HepG2 (cell line): ENCODE data around the gene CTDSP2. TPM values are rescaled to one million over a fixed set of nuclear protein-coding genes. Genes with fewer than 3 reads are reported as not detected.

Experiments used
- ATM ChIP-seq: fragments of 450-650 bp; IDR thresholded peaks from 2 replicates; pipeline ENCODE4 v1.7.1; 2017; ENCODE audit warnings: mild to moderate bottlenecking, borderline replicate concordance
- IKZF1 ChIP-seq: fragments of 450-650 bp; IDR thresholded peaks from 2 replicates; pipeline ENCODE4 v1.7.1; 2016
- KDM5A ChIP-seq: fragments of 200-600 bp; sonication (generic); IDR thresholded peaks from 2 replicates; pipeline ENCODE4 v1.7.0; 2018; ENCODE audit warnings: antibody characterized with exemption, mild to moderate bottlenecking, low read length, borderline replicate concordance
- LCORL ChIP-seq, 2 experiments: fragments of 450-650 bp in 1 of 2; sonication (generic) in 1 of 2; formaldehyde crosslinking in 1 of 2; IDR thresholded peaks; 2 replicates each; pipeline versions ENCODE4 v1.5.0 to v1.6.1; 2017 to 2020; ENCODE audit warnings: antibody characterized with exemption in 1 of 2, missing genetic modification reagents in 1 of 2
- RBM39 ChIP-seq: fragments of 200-400 bp; formaldehyde crosslinking; IDR thresholded peaks from one replicate; pipeline ENCODE4 v1.6.1; 2018; ENCODE audit warnings: antibody characterized with exemption, mild to moderate bottlenecking, low read depth, low read length; ENCODE audit not compliant: poor library complexity, severe bottlenecking
- RORA ChIP-seq: sonication (generic); formaldehyde crosslinking; IDR thresholded peaks from 2 replicates; pipeline ENCODE4 v1.5.0; 2020; ENCODE audit warnings: mild to moderate bottlenecking, missing genetic modification reagents, moderate library complexity
- ZNF326 ChIP-seq: sonication (generic); formaldehyde crosslinking; IDR thresholded peaks from 2 replicates; pipeline ENCODE4 v1.4.0; 2020; ENCODE audit warnings: missing genetic modification reagents, borderline replicate concordance
- ZNF558 ChIP-seq: sonication (generic); formaldehyde crosslinking; IDR thresholded peaks from 2 replicates; pipeline ENCODE4 v1.9.0; 2022; ENCODE audit warnings: mild to moderate bottlenecking, missing genetic modification reagents, borderline replicate concordance
- ZSCAN29 ChIP-seq: sonication (generic); formaldehyde crosslinking; conservative IDR thresholded peaks from 2 replicates; pipeline ENCODE4 v1.4.0; 2020; ENCODE audit warnings: mild to moderate bottlenecking, missing genetic modification reagents
- polyA plus RNA-seq, 8 experiments: library from polyadenylated mRNA; depleted of rRNA in 3 of 8; stranded (reverse) in 7 of 8; unstranded in 1 of 8; fragments of >200 nt; fragmentation: Illumina TruSeq in 4 of 8; extraction: Trizol in 4 of 8; gene quantifications; 2 replicates each; pipeline versions ENCODE4 v1.2.1 to v1.2.3, GENCODE V29; 2011 to 2016; ENCODE audit warnings: low read depth in 4 of 8, missing spikeins in 1 of 8, mixed read lengths in 1 of 8; ENCODE audit not compliant: insufficient read depth in 1 of 8
- total RNA-seq, 5 experiments: library from RNA; depleted of rRNA; stranded (reverse); fragments of >200 nt; fragmentation: Illumina TruSeq; extraction: Trizol; gene quantifications; 2 replicates each; pipeline ENCODE4 v1.2.3, GENCODE V29; 2016; ENCODE audit warnings: low read depth in 1 of 5
- TF ChIP-seq, protein P1 (sequence below): sonication (generic); formaldehyde crosslinking; IDR thresholded peaks from 2 replicates; pipeline ENCODE4 v1.5.0; 2020; ENCODE audit warnings: mild to moderate bottlenecking, missing genetic modification reagents
- TF ChIP-seq, protein P2 (sequence below): sonication (generic); formaldehyde crosslinking; conservative IDR thresholded peaks from 2 replicates; pipeline ENCODE4 v1.4.0; 2020; ENCODE audit warnings: missing genetic modification reagents
- TF ChIP-seq, protein P3 (sequence below): sonication (generic); formaldehyde crosslinking; IDR thresholded peaks from 2 replicates; pipeline ENCODE4 v1.5.1; 2020; ENCODE audit warnings: missing genetic modification reagents, mild to moderate bottlenecking, borderline replicate concordance
- TF ChIP-seq, protein P4 (sequence below): sonication (generic); formaldehyde crosslinking; IDR thresholded peaks from 2 replicates; pipeline ENCODE4 v1.9.0; 2021; ENCODE audit warnings: missing genetic modification reagents, borderline replicate concordance
- TF ChIP-seq, protein P5 (sequence below): sonication (generic); formaldehyde crosslinking; IDR thresholded peaks from 2 replicates; pipeline ENCODE4 v1.4.0; 2020; ENCODE audit warnings: missing genetic modification reagents, borderline replicate concordance

CTDSP2 gene
- total and polyA plus RNA-seq, 2 of the 13 experiments (the other 11 are each of a cell fraction or from before 2014, with no cell fraction given): 38.1 to 82.5 TPM

DNA sequence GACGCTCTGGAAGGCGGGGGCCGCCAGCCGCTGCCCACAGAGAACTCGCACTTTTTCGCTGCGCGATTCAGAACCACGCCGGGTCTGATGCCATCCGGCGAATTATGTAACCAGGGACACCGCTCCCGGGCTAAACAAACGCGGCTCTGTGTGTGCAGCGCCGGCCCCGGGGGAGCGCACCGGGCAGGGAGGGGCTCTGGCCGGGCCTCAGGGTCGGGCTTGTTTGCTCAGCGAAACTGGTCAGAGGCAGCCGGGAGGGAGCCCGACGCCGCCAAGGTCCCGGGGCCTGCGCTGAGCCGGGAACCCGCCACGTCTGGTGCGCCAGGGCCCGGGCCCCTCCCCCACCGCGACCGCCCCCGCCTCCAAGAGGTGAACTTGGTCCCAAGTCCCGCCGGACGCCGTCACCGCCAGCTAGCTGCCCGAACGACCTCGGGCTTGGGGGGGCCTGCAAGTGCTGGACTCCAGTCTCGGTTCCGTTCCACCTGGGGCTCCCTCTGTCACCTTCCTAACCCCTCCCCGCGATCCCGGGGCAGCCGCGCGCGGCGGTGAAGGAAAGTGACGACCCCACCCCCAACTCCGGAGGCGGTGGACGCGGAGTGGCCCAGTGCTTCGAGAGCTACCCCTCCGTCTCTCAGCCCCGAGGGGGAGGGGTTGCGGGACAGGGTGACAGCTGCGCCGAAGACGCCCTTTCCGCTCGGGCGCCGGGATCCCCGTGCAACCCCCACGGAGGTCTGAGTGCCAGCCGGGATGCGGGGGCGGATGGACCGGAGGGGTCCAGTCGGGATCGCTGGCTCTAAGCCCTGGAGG lies 848 bp downstream of the CTDSP2 start (continued):
- TF ChIP-seq, protein P1, sequence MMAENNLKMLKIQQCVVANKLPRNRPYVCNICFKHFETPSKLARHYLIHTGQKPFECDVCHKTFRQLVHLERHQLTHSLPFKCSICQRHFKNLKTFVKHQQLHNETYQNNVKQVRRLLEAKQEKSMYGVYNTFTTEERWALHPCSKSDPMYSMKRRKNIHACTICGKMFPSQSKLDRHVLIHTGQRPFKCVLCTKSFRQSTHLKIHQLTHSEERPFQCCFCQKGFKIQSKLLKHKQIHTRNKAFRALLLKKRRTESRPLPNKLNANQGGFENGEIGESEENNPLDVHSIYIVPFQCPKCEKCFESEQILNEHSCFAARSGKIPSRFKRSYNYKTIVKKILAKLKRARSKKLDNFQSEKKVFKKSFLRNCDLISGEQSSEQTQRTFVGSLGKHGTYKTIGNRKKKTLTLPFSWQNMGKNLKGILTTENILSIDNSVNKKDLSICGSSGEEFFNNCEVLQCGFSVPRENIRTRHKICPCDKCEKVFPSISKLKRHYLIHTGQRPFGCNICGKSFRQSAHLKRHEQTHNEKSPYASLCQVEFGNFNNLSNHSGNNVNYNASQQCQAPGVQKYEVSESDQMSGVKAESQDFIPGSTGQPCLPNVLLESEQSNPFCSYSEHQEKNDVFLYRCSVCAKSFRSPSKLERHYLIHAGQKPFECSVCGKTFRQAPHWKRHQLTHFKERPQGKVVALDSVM (CRISPR knock-in tag): 0 out of 2 replicates have a peak, but pooled peaks have one; percentile 11
- no peak for TF ChIP-seq ATM
- no peak for TF ChIP-seq RORA
- TF ChIP-seq RBM39: no peak
- no peak for TF ChIP-seq LCORL (IDR thresholded peaks at IDR 0.05)
- peak; percentile 87 for TF ChIP-seq LCORL (CRISPR knock-in tag; IDR thresholded peaks at IDR 0.05)
- no peak for TF ChIP-seq ZNF326 (CRISPR knock-in tag)
- TF ChIP-seq, protein P2, sequence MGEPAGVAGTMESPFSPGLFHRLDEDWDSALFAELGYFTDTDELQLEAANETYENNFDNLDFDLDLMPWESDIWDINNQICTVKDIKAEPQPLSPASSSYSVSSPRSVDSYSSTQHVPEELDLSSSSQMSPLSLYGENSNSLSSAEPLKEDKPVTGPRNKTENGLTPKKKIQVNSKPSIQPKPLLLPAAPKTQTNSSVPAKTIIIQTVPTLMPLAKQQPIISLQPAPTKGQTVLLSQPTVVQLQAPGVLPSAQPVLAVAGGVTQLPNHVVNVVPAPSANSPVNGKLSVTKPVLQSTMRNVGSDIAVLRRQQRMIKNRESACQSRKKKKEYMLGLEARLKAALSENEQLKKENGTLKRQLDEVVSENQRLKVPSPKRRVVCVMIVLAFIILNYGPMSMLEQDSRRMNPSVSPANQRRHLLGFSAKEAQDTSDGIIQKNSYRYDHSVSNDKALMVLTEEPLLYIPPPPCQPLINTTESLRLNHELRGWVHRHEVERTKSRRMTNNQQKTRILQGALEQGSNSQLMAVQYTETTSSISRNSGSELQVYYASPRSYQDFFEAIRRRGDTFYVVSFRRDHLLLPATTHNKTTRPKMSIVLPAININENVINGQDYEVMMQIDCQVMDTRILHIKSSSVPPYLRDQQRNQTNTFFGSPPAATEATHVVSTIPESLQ (CRISPR knock-in tag): no peak
- no peak for TF ChIP-seq KDM5A
- TF ChIP-seq, protein P3, sequence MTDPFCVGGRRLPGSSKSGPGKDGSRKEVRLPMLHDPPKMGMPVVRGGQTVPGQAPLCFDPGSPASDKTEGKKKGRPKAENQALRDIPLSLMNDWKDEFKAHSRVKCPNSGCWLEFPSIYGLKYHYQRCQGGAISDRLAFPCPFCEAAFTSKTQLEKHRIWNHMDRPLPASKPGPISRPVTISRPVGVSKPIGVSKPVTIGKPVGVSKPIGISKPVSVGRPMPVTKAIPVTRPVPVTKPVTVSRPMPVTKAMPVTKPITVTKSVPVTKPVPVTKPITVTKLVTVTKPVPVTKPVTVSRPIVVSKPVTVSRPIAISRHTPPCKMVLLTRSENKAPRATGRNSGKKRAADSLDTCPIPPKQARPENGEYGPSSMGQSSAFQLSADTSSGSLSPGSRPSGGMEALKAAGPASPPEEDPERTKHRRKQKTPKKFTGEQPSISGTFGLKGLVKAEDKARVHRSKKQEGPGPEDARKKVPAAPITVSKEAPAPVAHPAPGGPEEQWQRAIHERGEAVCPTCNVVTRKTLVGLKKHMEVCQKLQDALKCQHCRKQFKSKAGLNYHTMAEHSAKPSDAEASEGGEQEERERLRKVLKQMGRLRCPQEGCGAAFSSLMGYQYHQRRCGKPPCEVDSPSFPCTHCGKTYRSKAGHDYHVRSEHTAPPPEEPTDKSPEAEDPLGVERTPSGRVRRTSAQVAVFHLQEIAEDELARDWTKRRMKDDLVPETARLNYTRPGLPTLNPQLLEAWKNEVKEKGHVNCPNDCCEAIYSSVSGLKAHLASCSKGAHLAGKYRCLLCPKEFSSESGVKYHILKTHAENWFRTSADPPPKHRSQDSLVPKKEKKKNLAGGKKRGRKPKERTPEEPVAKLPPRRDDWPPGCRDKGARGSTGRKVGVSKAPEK: no peak
- TF ChIP-seq, protein P4, sequence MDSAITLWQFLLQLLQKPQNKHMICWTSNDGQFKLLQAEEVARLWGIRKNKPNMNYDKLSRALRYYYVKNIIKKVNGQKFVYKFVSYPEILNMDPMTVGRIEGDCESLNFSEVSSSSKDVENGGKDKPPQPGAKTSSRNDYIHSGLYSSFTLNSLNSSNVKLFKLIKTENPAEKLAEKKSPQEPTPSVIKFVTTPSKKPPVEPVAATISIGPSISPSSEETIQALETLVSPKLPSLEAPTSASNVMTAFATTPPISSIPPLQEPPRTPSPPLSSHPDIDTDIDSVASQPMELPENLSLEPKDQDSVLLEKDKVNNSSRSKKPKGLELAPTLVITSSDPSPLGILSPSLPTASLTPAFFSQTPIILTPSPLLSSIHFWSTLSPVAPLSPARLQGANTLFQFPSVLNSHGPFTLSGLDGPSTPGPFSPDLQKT (CRISPR knock-in tag): no peak
- no peak for TF ChIP-seq IKZF1
- TF ChIP-seq ZSCAN29: no peak
- TF ChIP-seq ZNF558: peak; percentile 75; the same call in 1 of the 2 replicates
- TF ChIP-seq, protein P5, sequence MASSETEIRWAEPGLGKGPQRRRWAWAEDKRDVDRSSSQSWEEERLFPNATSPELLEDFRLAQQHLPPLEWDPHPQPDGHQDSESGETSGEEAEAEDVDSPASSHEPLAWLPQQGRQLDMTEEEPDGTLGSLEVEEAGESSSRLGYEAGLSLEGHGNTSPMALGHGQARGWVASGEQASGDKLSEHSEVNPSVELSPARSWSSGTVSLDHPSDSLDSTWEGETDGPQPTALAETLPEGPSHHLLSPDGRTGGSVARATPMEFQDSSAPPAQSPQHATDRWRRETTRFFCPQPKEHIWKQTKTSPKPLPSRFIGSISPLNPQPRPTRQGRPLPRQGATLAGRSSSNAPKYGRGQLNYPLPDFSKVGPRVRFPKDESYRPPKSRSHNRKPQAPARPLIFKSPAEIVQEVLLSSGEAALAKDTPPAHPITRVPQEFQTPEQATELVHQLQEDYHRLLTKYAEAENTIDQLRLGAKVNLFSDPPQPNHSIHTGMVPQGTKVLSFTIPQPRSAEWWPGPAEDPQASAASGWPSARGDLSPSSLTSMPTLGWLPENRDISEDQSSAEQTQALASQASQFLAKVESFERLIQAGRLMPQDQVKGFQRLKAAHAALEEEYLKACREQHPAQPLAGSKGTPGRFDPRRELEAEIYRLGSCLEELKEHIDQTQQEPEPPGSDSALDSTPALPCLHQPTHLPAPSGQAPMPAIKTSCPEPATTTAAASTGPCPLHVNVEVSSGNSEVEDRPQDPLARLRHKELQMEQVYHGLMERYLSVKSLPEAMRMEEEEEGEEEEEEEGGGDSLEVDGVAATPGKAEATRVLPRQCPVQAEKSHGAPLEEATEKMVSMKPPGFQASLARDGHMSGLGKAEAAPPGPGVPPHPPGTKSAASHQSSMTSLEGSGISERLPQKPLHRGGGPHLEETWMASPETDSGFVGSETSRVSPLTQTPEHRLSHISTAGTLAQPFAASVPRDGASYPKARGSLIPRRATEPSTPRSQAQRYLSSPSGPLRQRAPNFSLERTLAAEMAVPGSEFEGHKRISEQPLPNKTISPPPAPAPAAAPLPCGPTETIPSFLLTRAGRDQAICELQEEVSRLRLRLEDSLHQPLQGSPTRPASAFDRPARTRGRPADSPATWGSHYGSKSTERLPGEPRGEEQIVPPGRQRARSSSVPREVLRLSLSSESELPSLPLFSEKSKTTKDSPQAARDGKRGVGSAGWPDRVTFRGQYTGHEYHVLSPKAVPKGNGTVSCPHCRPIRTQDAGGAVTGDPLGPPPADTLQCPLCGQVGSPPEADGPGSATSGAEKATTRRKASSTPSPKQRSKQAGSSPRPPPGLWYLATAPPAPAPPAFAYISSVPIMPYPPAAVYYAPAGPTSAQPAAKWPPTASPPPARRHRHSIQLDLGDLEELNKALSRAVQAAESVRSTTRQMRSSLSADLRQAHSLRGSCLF (CRISPR knock-in tag): no peak
